ENCODE data around the gene TDRD1.

- no peak for TF ChIP-seq POLR2AphosphoS5 (IDR thresholded peaks at IDR 0.05; ENCODE audit: low read depth, low read length)
- no peak for TF ChIP-seq POLR2A (IDR thresholded peaks at IDR 0.05; ENCODE audit: low read depth, low read length)
These were observed 97.5 kb downstream of the TDRD1 start for GRCh38 chr10:114276671-114277070.
